HK-2 (cell line): ENCODE results near the gene ZBTB43.
A peak's percentile ranks its signal among the peaks of the same experiment; 100 is the strongest.
"Not testable (repeated sequence)": the region's sequence is repeated elsewhere in the genome, so short reads cannot be mapped to it uniquely, and the experiment has no call there.

Source experiments
- DNase-seq: peaks from one replicate; pipeline ENCODE4 v3.0.0-alpha.2; 2018; ENCODE audit not compliant: unreplicated experiment

Gene ZBTB43

GRCh38 chr9:126791406-126792230 is 13.2 kb upstream of the ZBTB43 start:
- no peak for DNase-seq

- no peak for DNase-seq
These were observed 11.0 kb upstream of the ZBTB43 start for GRCh38 chr9:126793686-126794417.

DNA sequence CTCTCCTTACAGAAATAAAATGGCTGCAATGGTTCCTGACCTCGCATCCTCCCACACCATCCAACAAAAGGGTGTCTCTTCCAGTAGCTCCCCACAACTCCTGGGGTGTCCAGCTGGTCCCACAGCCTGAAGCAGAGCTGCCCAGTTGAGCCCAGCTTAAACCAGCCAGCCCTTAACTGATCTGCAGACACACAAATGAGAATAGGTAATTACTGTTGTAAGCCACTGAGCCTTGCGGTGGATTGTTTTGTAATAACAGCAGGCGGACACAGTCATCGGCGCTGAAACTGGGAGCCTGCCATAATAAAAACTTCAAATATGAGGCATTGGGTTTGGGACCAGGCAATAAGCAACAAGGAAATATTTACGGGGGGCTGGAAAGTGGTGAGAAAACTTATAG is 10.4 kb upstream of the ZBTB43 start:
- no peak for DNase-seq

DNA sequence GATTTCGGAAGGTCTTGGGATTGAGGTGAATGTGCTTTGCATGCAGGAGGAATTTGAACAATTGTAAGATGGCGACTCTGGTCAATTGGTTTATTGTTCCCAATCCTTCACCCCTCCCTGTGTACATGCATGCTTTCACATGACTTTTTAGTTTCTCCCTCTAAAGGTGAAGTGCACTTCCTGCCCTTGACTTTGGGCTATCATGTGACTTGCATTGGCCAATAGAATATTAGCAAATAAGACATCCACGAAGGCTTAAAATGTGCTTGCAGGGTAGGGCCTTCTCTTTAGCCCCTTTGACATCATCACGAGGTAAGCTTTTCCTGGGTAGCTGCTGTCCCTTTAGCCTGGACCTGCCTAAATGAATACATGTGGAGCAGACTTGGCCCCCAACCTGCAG is 8.1 kb upstream of the ZBTB43 start:
- DNase-seq, result no peak

GRCh38 chr9:126797903-126798302 is 6.9 kb upstream of the ZBTB43 start:
- no peak for DNase-seq

DNA sequence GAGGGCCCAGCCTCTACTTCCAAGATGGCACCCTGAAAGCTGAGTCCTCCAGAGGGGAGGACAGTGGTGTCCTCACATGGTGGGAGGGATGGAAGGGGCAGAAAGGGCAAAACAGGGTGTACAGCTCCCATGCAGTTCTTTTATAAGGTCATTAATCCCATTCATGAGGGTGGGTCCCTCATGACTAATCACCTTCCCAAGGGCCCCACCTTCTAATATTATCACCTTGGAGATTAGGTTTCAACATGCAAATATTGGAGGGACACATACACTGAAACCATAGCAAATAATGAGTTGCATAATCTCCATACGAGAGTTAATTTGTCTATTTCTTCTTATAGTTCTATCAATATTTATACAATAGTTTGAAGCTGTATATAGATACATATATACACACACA is 5.8 kb upstream of the ZBTB43 start:
- DNase-seq, result no peak

DNA sequence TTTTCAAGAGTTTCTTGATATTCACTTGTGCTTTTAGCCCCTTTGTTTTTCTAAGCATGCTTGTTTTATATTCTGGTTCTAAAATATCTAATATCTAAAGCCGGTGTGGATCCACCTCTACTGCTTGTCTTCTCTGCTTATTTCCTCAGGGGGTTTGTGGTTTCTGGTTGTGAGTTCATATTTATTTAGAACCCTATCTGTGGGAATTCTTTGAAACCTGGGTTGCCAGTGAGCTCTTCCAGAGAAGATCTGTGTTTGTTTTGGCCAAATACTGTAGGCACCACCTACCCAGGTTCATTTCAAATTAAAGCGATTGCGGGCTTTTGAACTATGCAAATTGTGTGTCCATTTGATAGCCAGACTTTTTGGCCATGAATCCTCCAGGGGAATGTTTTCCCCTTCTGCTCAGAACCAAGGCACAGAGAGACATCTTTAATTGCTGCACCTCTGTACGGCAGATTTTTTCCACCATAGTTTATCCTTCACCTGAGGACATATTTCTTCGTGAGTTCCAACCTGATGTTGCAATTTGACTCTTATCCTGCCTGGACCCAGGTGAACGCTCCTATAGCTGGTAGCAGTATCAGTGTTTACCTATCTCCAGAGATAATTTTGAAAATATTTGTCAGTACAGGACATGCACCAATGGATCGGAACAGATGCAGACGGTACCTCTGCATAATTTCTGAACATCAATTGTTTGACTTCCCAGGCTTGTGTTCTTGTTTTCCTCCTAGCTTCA is 2.4 kb upstream of the ZBTB43 start:
- no peak for DNase-seq

GRCh38 chr9:126804198-126804695 is 593 bp upstream of the ZBTB43 start:
- DNase-seq, result no peak

DNA sequence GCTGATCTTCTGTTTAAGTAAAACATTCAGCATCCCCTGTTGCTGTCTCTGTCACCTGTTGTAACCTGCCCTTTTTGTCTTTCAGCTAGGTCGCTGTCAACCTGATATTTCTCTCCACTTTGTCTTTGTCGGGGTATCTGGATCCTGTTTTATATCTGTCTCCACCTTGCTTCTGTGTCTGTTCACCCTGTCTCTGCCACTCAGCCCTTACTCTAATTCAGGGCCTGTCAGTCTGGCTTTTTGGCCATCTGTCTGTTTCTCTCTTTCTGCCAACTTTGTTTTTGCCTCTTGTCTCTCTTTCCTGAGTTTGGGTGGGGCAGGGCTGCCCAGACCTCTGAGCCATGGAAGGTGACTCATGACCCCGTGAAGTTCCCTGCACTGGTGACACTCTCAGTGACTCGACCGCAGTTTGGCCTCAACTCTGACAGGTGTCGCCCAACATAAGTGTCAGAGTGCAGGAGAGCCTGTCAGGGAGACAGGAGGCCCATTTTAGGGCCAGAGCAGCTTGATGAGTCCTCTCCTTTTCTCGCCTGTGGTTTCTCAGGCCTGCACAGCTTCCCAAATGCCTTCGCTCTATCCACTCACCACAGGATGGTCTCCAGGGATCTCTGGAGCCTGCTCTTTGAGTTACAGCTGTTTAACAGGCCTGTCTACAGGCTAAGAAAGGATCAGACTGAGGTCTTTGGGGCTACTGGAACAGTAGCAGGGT is 868 bp downstream of the ZBTB43 start:
- peak; percentile 64 for DNase-seq

GRCh38 chr9:126806336-126806735 is 1.5 kb downstream of the ZBTB43 start:
- DNase-seq, result no peak

DNA sequence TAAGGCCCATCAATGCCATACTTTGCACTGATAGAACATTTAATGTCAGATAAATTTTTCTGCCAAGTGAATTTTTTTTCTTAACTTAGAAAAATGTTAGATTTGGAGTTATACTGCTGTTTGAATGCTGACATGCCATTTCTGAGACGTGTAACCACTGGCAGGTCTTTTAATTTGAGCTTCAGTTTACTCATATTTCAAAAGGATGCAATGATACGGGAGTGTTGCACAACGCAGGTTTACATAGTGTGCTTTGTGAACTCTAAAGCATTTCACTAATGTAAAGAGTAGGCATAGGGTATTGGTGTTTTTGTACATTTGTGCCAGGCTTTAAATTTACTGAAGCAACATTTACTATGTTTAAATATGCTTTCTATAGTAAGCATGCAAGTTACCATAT is 4.2 kb downstream of the ZBTB43 start:
- DNase-seq, result no peak

- DNase-seq, result not testable (repeated sequence)
These were observed 5.4 kb downstream of the ZBTB43 start for GRCh38 chr9:126810221-126810620.

- no peak for DNase-seq
These were observed 8.2 kb downstream of the ZBTB43 start for GRCh38 chr9:126813072-126813471.

- no peak for DNase-seq
These were observed 9.3 kb downstream of the ZBTB43 start for GRCh38 chr9:126814091-126814490.

GRCh38 chr9:126817615-126818014 is 12.8 kb downstream of the ZBTB43 start:
- not testable (repeated sequence) for DNase-seq

- DNase-seq, result no peak
These were observed 13.6 kb downstream of the ZBTB43 start for GRCh38 chr9:126818482-126818881.

- no peak for DNase-seq
These were observed 14.6 kb downstream of the ZBTB43 start for GRCh38 chr9:126819482-126819881.

GRCh38 chr9:126822278-126822677 is 17.4 kb downstream of the ZBTB43 start:
- no peak for DNase-seq

DNA sequence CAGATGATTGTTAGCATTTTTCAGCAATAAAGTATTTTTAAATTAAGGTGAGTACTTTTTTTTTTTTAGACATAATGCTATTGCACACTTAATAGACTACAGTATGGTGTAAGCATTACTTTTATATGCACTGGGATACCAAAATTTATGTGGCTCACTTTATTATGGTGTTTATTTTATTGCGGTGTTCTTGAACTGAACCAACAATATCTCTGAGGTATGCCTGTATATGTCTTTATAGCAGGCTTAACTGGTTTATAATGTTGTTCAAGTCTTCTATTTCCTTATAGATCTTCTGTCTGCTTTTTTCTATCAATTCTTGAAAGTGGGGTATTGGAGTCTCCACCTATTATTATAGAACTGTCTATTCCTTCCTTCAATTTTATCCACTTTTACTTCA is 18.0 kb downstream of the ZBTB43 start:
- no peak for DNase-seq

GRCh38 chr9:126824052-126824451 is 19.2 kb downstream of the ZBTB43 start:
- DNase-seq, result not testable (repeated sequence)

DNA sequence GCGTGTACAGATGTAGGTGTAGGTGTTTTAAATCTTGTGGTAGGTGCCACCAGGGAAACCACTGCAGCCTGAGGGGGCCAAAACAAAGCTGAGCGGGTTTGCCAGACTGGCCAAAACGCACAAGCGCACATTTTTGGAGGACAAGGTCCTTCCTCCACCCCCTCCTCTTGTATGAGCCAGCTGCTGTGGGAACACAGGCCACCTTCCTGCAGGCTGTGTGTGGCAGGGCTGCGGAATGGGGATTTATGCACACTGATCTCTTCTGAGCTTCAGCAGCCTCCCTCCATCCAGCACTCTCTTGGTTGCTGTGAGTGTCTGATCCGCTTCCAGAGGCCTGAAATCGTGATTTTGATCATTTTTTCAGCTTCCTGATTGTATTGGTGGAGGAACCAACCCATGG is 22.4 kb downstream of the ZBTB43 start:
- no peak for DNase-seq

GRCh38 chr9:126829035-126829434 is 24.2 kb downstream of the ZBTB43 start:
- no peak for DNase-seq
